Activated CD4-positive, alpha-beta T cell treated with anti-CD3 and anti-CD28 coated beads, Interleukin-2, amount 10 ng/mL, durations not matched to agents 24 days and 14 days (primary cell): Measurements from ENCODE around the gene SEMA7A. TPM values are rescaled to one million over a fixed set of nuclear protein-coding genes. Genes with fewer than 3 reads are reported as not detected.
A peak's percentile ranks its signal among the peaks of the same experiment; 100 is the strongest.

Experiments used
- DNase-seq: peaks from one replicate; pipeline ENCODE4 v3.0.0; 2022
- H3K27ac Mint-ChIP-seq: one replicate; pipeline ENCODE4 v1.8.0; 2022; ENCODE audit warnings: mild to moderate bottlenecking, mixed read lengths
- H3K27me3 Mint-ChIP-seq: one replicate; pipeline ENCODE4 v1.8.0; 2022; ENCODE audit warnings: mixed read lengths
- H3K36me3 Mint-ChIP-seq: one replicate; pipeline ENCODE4 v1.8.0; 2022; ENCODE audit warnings: low read depth, mild to moderate bottlenecking, mixed read lengths
- H3K4me1 Mint-ChIP-seq: one replicate; pipeline ENCODE4 v1.8.0; 2021; ENCODE audit warnings: mixed read lengths
- H3K4me3 Mint-ChIP-seq: one replicate; pipeline ENCODE4 v1.8.0; 2022; ENCODE audit warnings: mild to moderate bottlenecking, moderate library complexity, mixed read lengths
- H3K9me3 Mint-ChIP-seq: one replicate; pipeline ENCODE4 v1.8.0; 2021; ENCODE audit warnings: mixed read lengths
- intact Hi-C: fragments of 100-400 bp; cut with micrococcal nuclease; formaldehyde crosslinking; loops from one replicate; pipeline ENCODE4 v1.15.1; 2023
- total RNA-seq: library from RNA; stranded (reverse); gene quantifications from 2 replicates; pipeline ENCODE4 v1.2.3, GENCODE V29; 2022

SEMA7A gene
- total RNA-seq, 1 donor from 2014 or later = 89.6 TPM

DNA sequence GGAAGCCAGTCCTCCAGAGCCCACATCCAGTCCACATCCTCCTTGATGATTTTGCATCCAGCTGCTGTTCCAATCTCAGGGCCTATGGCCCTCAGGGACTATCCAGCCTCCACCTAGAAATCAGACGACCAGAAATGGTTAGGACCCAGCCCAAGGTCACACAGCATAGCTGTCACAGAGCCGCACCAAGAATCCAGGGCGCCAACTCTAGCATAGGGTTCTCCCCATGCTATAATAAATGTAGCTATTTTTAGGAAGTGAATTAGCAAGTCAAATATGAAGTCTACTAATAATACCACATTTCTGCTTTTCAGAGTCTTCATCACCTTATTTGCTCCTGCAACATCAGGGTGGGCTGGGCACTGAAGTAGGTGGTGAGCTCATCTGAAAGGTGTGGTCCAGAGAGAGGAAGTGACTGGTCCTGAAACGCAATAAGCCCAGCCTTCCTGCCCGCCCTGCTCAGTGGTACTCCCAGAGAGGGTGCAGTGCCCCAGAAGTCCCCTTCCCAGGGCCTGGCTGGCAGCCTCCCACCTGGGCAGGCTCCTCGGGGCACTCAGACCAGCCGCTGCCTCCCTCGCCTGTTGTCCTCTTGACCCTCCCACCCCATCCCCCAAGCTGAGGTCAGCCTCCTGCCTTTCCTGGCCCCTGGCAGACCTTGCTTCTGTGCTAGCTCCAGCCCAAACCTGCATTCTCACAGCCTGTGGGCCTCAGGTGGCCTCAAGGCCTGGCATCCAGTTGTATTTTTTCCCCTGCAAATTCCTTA is 48.7 kb downstream of the SEMA7A start:
- no peaks in the 10 kb centered on the region for H3K9me3 Mint-ChIP-seq
- H3K4me3 Mint-ChIP-seq = peak overlapping the region; percentile 36
- DNase-seq = peak; percentile 82
- intact Hi-C loops = loop anchor here (1.0 kb wide), 2 partner anchors 11 to 18 kb away; no protein-coding TSS in a partner anchor
- peaks cover 62% of the 10 kb centered on the region for H3K4me1 Mint-ChIP-seq
- no peaks in the 10 kb centered on the region for H3K27me3 Mint-ChIP-seq
- H3K36me3 Mint-ChIP-seq = no peaks in the 10 kb centered on the region
- peak overlapping the region; percentile 90 for H3K27ac Mint-ChIP-seq

- Mint-ChIP-seq H3K9me3 (no peaks in the 10 kb centered on the region), H3K4me1 (peaks cover 60% of the 10 kb centered on the region), H3K4me3 (peak overlapping the region; percentile 55), H3K27ac (peak overlapping the region; percentile 90), H3K36me3 (no peaks in the 10 kb centered on the region), H3K27me3 (no peaks in the 10 kb centered on the region)
- intact Hi-C loops = loop anchor here (1.0 kb wide), 2 partner anchors 12 to 19 kb away; no protein-coding TSS in a partner anchor
- no peak for DNase-seq
Observed at GRCh38 chr15:74384566-74384880, 49.2 kb downstream of the SEMA7A start.

- Mint-ChIP-seq H3K27me3 (no peaks in the 10 kb centered on the region), H3K36me3 (no peaks in the 10 kb centered on the region), H3K4me1 (peaks cover 66% of the 10 kb centered on the region), H3K27ac (peak overlapping the region; percentile 90), H3K9me3 (no peaks in the 10 kb centered on the region), H3K4me3 (peak overlapping the region; percentile 55)
- DNase-seq = peak; percentile 83
- intact Hi-C loops = loop anchor here (1.0 kb wide), 2 partner anchors 12 to 19 kb away; no protein-coding TSS in a partner anchor
Observed at GRCh38 chr15:74383695-74384565, 49.8 kb downstream of the SEMA7A start.

GRCh38 chr15:74383286-74383685 is 50.5 kb downstream of the SEMA7A start:
- intact Hi-C loops = no loop called here
- peak overlapping the region; percentile 55 for H3K4me3 Mint-ChIP-seq

GRCh38 chr15:74382004-74382816 is 51.5 kb downstream of the SEMA7A start:
- intact Hi-C loops = loop anchor here (1.0 kb wide), 1 partner anchor 56 kb away; no protein-coding TSS in a partner anchor
- Mint-ChIP-seq H3K36me3 (no peaks in the 10 kb centered on the region), H3K4me3 (no peak overlapping the region), H3K4me1 (peaks cover 76% of the 10 kb centered on the region), H3K27ac (peak overlapping the region; percentile 82), H3K27me3 (no peaks in the 10 kb centered on the region), H3K9me3 (no peaks in the 10 kb centered on the region)
- peak; percentile 94 for DNase-seq

More at GRCh38 chr15:74383286-74383685, 50.5 kb downstream of the SEMA7A start:
- Mint-ChIP-seq H3K9me3 (no peaks in the 10 kb centered on the region), H3K27ac (peak overlapping the region; percentile 90), H3K27me3 (no peaks in the 10 kb centered on the region), H3K36me3 (no peaks in the 10 kb centered on the region), H3K4me1 (peaks cover 70% of the 10 kb centered on the region)
- no peak for DNase-seq

DNA sequence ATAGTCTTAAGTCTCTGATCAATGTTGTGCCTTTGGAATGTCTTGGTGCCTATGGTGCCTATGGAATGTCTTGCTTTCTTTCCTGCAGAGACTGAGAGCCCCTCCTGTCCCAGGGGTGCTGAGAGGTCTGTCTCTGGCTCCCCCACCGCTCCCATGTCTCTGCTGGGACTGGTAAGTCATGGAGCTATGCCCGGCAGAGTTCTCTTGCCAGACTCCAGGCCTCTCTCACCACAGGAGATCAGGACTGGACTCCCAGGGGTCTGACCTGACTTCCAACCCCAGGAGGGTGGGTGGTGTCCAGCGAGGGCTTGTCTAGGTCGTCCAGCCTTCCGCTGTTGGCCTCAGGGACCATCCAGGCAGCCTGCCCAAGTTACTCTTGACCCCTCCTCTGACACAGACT is 52.3 kb downstream of the SEMA7A start:
- H3K36me3 Mint-ChIP-seq = no peaks in the 10 kb centered on the region
- peaks cover 79% of the 10 kb centered on the region for H3K4me1 Mint-ChIP-seq
- no peak overlapping the region for H3K4me3 Mint-ChIP-seq
- intact Hi-C loops = no loop called here
- no peak for DNase-seq
- H3K27ac Mint-ChIP-seq = peak overlapping the region; percentile 82
- H3K9me3 Mint-ChIP-seq = no peaks in the 10 kb centered on the region
- no peaks in the 10 kb centered on the region for H3K27me3 Mint-ChIP-seq

DNA sequence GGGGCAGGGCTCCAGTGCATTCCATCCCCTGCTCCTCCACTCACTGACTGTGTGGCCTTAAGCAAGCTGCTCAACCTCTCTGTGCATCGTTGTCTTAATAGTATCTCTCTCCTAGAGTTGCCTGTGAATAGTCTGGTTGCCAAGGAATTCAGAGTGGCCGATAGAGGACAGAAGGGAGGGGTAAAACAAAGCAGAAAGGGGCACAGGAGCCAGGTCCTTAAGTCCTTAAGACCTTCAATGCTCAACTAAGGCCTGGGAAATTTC is 52.6 kb downstream of the SEMA7A start:
- intact Hi-C loops = no loop called here
- Mint-ChIP-seq H3K4me3 (no peak overlapping the region), H3K27me3 (no peaks in the 10 kb centered on the region), H3K4me1 (peaks cover 79% of the 10 kb centered on the region), H3K36me3 (no peaks in the 10 kb centered on the region), H3K9me3 (no peaks in the 10 kb centered on the region), H3K27ac (peak overlapping the region; percentile 62)
- DNase-seq = no peak

DNA sequence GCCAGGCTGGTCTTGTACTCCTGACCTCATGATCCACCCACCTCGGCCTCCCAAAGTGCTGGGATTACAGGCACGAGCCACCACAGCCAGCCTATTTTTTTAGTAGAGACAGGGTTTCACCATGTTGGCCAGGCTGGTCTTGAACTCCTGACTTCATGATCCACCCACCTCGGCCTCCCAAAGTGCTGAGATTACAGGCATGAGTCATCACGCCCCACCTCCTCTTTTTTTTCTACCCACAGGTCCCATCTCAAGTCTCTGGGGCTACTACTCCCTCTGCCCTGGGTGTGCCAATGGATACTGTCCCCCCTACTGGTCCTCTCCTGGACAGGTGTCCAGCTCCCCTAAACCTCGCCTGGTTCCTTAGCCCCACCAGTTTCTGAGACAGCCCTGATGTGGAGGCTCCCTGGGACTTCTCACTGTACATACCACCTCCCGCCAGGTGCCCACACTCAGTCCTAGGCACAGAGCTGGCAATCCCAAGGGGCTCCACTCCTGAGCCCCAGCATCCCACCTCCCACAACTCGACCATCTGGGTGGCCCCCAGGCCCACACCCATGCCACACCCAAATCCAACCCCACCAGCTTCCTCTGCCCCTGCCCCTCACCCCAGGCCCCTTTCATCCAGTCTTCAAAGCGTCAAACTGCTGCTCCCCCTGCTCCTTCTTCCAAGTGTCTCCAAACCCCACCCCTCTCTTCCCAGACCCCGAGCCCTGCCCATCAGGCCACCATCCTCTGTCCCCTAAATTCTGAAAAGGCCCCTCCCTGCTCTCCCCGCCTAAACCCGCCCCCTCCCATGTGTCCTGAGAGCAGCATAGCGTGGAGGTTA is 53.2 kb downstream of the SEMA7A start:
- peaks cover 78% of the 10 kb centered on the region for H3K4me1 Mint-ChIP-seq
- no peak for DNase-seq
- peak overlapping the region; percentile 62 for H3K27ac Mint-ChIP-seq
- H3K9me3 Mint-ChIP-seq = no peaks in the 10 kb centered on the region
- H3K27me3 Mint-ChIP-seq = no peaks in the 10 kb centered on the region
- H3K4me3 Mint-ChIP-seq = peak overlapping the region; percentile 22
- no peaks in the 10 kb centered on the region for H3K36me3 Mint-ChIP-seq
- intact Hi-C loops = no loop called here

DNA sequence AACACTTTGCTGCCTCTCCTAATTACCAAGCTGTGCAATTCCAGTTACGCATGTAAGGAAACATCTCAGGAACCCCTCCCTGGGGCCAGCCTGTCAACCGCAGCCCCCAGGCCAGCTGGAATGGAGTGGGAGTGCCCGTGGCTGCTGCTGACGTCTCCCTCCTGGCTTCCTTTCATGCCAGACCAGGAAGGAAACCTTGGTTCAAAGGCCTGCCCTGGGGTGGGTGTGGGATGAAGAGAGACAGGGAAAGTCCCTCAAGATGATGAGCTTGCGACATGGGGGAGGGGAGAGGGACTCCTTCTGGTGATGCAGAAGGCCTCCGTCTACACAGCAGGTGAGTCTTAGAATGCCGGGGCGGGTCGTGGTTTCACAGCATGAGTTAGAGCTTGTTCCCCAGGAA is 54.9 kb downstream of the SEMA7A start:
- H3K27ac Mint-ChIP-seq = peak overlapping the region; percentile 70
- peak overlapping the region; percentile 71 for H3K4me3 Mint-ChIP-seq
- H3K27me3 Mint-ChIP-seq = no peaks in the 10 kb centered on the region
- peaks cover 75% of the 10 kb centered on the region for H3K4me1 Mint-ChIP-seq
- no peaks in the 10 kb centered on the region for H3K9me3 Mint-ChIP-seq
- intact Hi-C loops = loop anchor here (5.0 kb wide), 2 partner anchors 408 to 578 kb away; partner anchors contain the start of gene RPP25
- no peaks in the 10 kb centered on the region for H3K36me3 Mint-ChIP-seq
- DNase-seq = peak; percentile 84

DNA sequence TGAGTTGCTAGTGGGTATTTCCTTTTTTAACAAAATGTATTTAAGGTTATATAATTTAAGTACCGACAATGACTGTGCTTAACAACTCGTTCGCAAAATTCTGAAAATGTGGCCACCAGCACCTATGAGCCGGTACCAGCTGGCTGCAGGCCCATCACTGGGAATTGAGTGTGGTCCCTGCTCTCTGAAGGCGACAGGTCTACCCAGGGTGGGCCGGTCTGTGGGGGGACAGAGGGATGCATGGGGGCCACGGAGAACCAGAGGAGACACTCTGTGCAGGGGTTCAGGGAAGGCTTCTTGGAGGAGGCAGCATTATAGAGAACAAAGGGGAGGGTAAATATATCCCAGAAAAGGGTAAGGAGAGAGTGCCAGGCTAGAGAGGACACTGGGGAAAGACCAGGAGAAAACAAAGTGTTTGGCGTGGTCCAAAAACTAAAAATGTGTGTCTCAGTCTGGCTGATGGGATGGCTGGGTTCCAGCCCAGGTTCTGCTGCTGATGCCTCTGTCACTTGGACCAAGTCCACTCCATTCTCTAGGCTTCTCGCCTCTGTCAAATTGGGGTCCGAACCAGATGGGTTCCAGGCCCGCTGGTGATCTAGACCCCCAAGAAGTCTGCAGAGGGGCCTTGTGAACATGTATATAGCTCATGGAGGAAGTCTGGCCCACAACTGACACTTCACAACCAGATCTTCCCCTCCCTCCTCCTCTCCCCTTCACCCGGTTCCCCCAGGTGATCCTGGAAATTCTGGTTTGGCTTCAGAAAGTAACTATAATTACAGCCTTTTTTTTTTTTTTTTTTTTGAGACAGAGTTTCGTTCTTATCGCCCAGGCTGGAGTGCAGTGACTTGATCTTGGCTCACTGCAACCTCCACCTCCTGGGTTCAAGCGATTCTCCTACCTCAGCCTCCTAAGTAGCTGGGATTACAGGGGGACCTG is 55.7 kb downstream of the SEMA7A start:
- intact Hi-C loops = loop anchor here (5.0 kb wide), 2 partner anchors 409 to 579 kb away; partner anchors contain the start of gene RPP25
- H3K36me3 Mint-ChIP-seq = no peaks in the 10 kb centered on the region
- H3K4me1 Mint-ChIP-seq = peaks cover 75% of the 10 kb centered on the region
- no peak for DNase-seq
- peak overlapping the region; percentile 70 for H3K27ac Mint-ChIP-seq
- peak overlapping the region; percentile 71 for H3K4me3 Mint-ChIP-seq
- peaks cover 6% of the 10 kb centered on the region for H3K27me3 Mint-ChIP-seq
- no peaks in the 10 kb centered on the region for H3K9me3 Mint-ChIP-seq

DNA sequence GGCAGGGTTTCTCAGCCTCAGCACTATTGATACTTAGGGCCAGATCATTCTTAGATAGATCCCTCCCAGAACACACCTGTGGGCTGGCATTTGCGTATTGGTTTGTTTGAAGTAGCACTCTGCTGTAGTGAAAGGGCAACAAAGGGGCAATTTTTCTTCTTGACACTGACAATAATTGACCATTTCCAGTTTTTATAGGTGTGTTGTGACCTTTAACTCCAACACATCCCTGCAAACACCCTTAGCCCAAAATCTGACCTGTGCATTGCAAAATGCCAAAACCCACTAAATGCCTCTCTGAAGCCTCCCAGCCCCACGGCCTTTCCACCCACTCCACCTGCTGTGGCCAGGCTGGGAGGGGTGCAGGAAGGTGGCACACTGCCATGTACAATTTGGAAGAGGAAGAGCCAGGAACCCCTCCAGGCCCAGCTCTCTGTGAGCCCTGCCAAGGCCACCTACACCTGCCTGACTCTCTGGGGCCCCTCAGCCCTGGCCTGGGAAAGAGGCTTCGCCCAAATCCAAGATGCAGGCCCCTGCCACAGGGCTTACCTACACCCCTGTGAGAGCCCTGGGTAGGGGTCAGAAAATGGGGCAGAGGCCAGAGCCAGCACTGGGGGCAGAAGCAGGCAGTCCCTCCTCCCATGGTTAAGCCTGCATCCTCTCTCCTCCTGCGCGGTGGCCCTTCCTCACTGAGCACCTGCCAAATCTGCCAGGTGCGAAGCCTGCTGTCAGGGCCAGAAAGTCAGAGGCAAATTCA is 56.8 kb downstream of the SEMA7A start:
- peaks cover 65% of the 10 kb centered on the region for H3K4me1 Mint-ChIP-seq
- peaks cover 10% of the 10 kb centered on the region for H3K27me3 Mint-ChIP-seq
- DNase-seq = no peak
- H3K9me3 Mint-ChIP-seq = no peaks in the 10 kb centered on the region
- intact Hi-C loops = loop anchor here (5.0 kb wide), 2 partner anchors 410 to 580 kb away; partner anchors contain the start of gene RPP25
- no peak overlapping the region for H3K27ac Mint-ChIP-seq
- no peaks in the 10 kb centered on the region for H3K36me3 Mint-ChIP-seq
- H3K4me3 Mint-ChIP-seq = no peak overlapping the region
